K562 (cell line): ENCODE measurements around the gene OR10G8. TPM values are rescaled to one million over a fixed set of nuclear protein-coding genes. Genes with fewer than 3 reads are reported as not detected.

Source experiments
- CBX1 ChIP-seq: sonication (generic); IDR thresholded peaks from 2 replicates; pipeline ENCODE4 v1.6.1; 2016; ENCODE audit warnings: antibody characterized with exemption, low read depth, mild to moderate bottlenecking
- CTBP1 ChIP-seq: fragments of 450-650 bp; IDR thresholded peaks from 2 replicates; pipeline ENCODE4 v1.6.1; 2016; ENCODE audit warnings: borderline replicate concordance
- POLR3G ChIP-seq: IDR thresholded peaks from 2 replicates; pipeline ENCODE4 v1.6.1; 2011; ENCODE audit not compliant: insufficient read length, insufficient replicate concordance; ENCODE audit errors: extremely low read depth
- RERE ChIP-seq: sonication (generic); formaldehyde crosslinking; IDR thresholded peaks from 2 replicates; pipeline ENCODE4 v1.8.0; 2023; ENCODE audit warnings: missing genetic modification reagents, mild to moderate bottlenecking, borderline replicate concordance
- ZNF316 ChIP-seq: fragments of 450-650 bp; IDR thresholded peaks from 2 replicates; pipeline ENCODE4 v1.6.1; 2016
- ZNF436 ChIP-seq: fragments of 250-450, 450-650 bp; sonication (Bioruptor Pico); formaldehyde crosslinking; IDR thresholded peaks from 2 replicates; pipeline ENCODE4 v1.7.0; 2020; ENCODE audit warnings: mild to moderate bottlenecking
- polyA plus RNA-seq, 8 experiments: library from polyadenylated mRNA; depleted of rRNA in 4 of 8; stranded (reverse) in 5 of 8; unstranded in 3 of 8; fragments of >200 nt; fragmentation: Nextera tagmentation in 2 of 8; fragmentation: Illumina TruSeq in 1 of 8; extraction: Ambion mirVana in 2 of 8; extraction: Trizol in 1 of 8; gene quantifications; 2 replicates each; pipeline versions ENCODE4 v1.2.1 to v1.2.3, GENCODE V29; 2011 to 2014; ENCODE audit warnings: inconsistent platforms in 1 of 8, missing spikeins in 1 of 8
- total RNA-seq, 7 experiments: library from RNA; depleted of rRNA in 6 of 7; stranded (reverse); fragments of >200 nt in 6 of 7; fragmentation: Illumina TruSeq in 2 of 7; extraction: Trizol in 2 of 7; gene quantifications; 2 replicates each; pipeline versions ENCODE4 v1.2.1 to v1.2.3, GENCODE V29; 2011 to 2021; ENCODE audit warnings: low replicate concordance in 1 of 7

Gene OR10G8
- total and polyA plus RNA-seq, 9 of the 15 experiments (the other 6 are each of a cell fraction or from before 2014, with no cell fraction given), result not detected

- TF ChIP-seq RERE (CRISPR knock-in tag) (no peak), CTBP1 (no peak), POLR3G (no peak), ZNF436 (no peak), CBX1 (no peak), ZNF316 (no peak)
- TF ChIP-seq, all 486 proteins: peak for 0
Observed at GRCh38 chr11:124052966-124053365, 26.4 kb downstream of the OR10G8 start (continued).
